Peyer's patch (tissue), 4 donors: ENCODE measurements around the gene RO60.

Experiments used
- CTCF ChIP-seq, 6 experiments: fragments of 450-650 bp in 4 of 6; fragments of 200-600 bp in 2 of 6; sonication (generic) in 1 of 6; IDR thresholded peaks; one replicate each; pipeline ENCODE4 v1.5.1; 2017 to 2019; ENCODE audit warnings: antibody characterized with exemption in 6 of 6, mild to moderate bottlenecking in 3 of 6, moderate library complexity in 1 of 6
- POLR2A ChIP-seq, 2 donors: fragments of 450-650 bp; IDR thresholded peaks; one replicate each; pipeline ENCODE4 v1.5.1; 2017; ENCODE audit warnings: antibody characterized with exemption in 2 of 2, mild to moderate bottlenecking in 2 of 2, moderate library complexity in 2 of 2

- TF ChIP-seq CTCF (IDR thresholded peaks at IDR 0.05) (no peak), POLR2A (IDR thresholded peaks at IDR 0.05) (no peak)
These were observed 6.5 kb downstream of the RO60 start for GRCh38 chr1:193065954-193066353.
